IPS-18c (cell line): ENCODE measurements around the gene JAKMIP1.

Source experiments
- H3K4me3 ChIP-seq: 2 replicates; pipeline ENCODE4 v1.7.0; 2013; ENCODE audit warnings: low read depth, mild to moderate bottlenecking, low read length, moderate library complexity; ENCODE audit not compliant: insufficient read depth
- H3K9me3 ChIP-seq: one replicate; pipeline ENCODE4 v1.6.1; 2013; ENCODE audit warnings: mild to moderate bottlenecking, low read length, moderate library complexity; ENCODE audit not compliant: control insufficient read depth, insufficient read depth

The JAKMIP1 gene

GRCh38 chr4:6054162-6054922, 146.0 kb downstream of the JAKMIP1 start:
- Histone ChIP-seq H3K4me3 (no peak overlapping the region), H3K9me3 (peaks cover 18% of the 10 kb centered on the region)

DNA sequence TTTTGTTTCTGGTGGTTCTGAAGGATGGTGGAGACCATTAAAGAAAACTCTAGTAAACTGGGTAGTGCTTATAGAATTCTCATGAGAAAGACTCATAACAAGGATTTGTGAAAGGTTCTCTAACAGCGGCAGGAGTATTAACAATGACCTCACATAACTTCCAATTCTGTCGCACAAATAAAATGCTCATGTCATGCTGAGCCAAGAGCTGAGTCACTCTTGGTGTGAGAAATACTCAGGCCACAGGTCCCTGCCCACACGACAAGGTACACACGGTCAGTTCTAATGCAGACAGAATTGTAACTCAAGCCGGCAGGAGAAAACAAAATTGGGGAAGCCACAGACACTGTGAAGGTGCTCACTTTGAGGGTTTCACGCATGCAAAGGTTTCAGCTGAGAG, 147.7 kb downstream of the JAKMIP1 start:
- peaks cover 7% of the 10 kb centered on the region for H3K9me3 ChIP-seq

DNA sequence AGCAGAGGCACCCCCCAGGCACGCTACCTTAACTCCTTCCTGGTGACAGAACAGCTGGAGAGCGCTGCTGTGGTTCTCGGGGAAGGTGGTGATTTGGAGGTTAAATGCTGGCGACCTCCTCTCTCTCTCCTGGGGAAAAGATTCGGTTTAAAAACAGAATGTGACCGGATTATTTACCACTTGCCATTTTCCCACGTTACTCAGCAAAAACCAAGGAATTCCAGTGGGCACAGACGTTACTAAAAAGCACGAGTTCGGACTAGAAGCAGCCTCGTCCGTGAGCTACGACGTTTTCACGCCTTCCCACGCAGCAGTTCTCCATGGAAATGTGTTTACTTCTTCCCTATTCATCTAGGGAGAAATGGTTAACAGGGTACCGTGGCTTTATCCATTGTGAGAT, 149.8 kb downstream of the JAKMIP1 start:
- Histone ChIP-seq H3K9me3 (no peaks in the 10 kb centered on the region), H3K4me3 (no peak overlapping the region)

More for the DNA sequence above, 147.7 kb downstream of the JAKMIP1 start:
- no peak overlapping the region for H3K4me3 ChIP-seq

DNA sequence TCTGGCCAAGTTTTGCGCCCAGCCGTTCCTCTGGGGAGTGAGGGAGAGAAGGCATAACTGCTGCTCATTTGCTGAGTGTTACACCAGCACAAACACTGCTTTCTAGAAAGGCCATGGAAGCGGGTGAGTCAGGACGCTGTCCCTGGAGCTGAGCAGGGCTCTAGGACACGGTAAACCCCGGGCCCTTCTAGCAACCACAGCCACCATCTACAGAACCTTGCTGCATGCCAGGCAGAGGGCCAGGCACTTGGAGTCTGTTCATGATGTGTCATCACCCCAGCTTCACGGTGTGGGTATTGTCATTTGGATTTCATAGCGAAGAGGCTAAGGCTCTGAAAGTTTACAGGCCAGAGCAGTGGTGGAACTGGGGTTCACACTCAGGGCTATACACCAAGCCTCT, 150.4 kb downstream of the JAKMIP1 start:
- H3K9me3 ChIP-seq, result no peaks in the 10 kb centered on the region
- H3K4me3 ChIP-seq, result no peak overlapping the region

DNA sequence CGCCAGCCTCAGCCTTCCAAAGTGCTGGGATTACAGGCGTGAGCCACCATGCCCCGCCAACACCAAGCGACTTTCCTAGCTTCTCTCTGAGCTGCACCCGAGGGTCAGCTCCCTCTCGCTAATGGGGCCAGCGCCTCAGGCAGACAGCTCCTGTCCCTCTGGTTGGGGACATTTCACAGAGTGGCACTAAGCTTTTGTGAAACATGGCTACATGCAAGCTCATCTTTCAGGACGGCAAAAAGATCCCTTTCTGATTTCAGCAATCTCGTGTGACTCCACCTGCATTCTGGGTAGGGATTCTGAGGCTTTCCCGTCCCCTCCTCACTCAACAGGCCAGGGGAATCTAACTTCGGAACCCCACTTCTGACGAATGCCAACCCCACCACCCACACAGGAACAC, 151.1 kb downstream of the JAKMIP1 start:
- no peaks in the 10 kb centered on the region for H3K9me3 ChIP-seq
- H3K4me3 ChIP-seq, result no peak overlapping the region

DNA sequence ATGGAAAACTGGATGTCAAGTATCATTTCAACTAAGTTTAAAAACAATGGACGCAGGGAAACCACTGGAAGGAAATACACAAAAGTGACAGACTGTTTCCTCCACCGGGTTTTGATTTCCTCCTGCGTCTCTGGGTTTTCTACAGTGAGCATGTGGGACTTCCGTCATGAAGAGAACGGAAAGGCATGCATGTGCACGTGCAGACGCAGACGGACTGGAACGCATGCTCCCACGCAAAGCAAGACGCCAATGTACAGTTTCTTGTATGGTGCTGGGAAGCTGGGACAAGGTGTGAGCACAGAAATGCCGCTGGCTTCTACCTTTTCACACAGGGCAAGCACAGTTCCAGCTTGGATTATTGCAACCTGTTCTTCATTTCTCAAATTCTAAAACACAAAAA, 151.8 kb downstream of the JAKMIP1 start:
- Histone ChIP-seq H3K9me3 (no peaks in the 10 kb centered on the region), H3K4me3 (no peak overlapping the region)

GRCh38 chr4:6047130-6047673, 153.1 kb downstream of the JAKMIP1 start:
- Histone ChIP-seq H3K9me3 (no peaks in the 10 kb centered on the region), H3K4me3 (no peak overlapping the region)

GRCh38 chr4:6046526-6047129, 153.7 kb downstream of the JAKMIP1 start:
- H3K4me3 ChIP-seq, result no peak overlapping the region
- H3K9me3 ChIP-seq, result no peaks in the 10 kb centered on the region

- no peaks in the 10 kb centered on the region for H3K9me3 ChIP-seq
- no peak overlapping the region for H3K4me3 ChIP-seq
Observed at GRCh38 chr4:6044805-6045204, 155.5 kb downstream of the JAKMIP1 start.

- no peaks in the 10 kb centered on the region for H3K9me3 ChIP-seq
- H3K4me3 ChIP-seq, result no peak overlapping the region
Observed at GRCh38 chr4:6044276-6044675, 156.1 kb downstream of the JAKMIP1 start.

DNA sequence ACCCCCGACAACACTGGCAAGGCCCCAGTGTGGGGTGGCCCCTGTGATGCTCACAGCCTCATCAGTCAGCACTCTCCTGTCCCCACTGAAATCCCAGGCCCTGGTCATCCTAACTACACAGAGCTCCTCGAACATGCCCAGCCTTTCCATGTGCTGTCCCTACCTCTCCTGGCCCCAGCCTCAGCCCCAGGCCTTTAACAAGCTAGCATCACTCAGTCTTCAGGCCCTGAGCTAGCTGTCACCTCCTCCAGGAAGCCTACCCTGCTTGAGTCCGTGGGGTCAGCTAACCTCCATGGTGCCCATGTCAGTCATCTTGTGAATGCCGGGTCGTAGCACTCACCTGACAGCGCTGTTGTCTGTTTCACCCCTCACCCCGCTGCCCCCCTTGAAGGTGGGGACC, 156.5 kb downstream of the JAKMIP1 start:
- Histone ChIP-seq H3K9me3 (no peaks in the 10 kb centered on the region), H3K4me3 (no peak overlapping the region)

DNA sequence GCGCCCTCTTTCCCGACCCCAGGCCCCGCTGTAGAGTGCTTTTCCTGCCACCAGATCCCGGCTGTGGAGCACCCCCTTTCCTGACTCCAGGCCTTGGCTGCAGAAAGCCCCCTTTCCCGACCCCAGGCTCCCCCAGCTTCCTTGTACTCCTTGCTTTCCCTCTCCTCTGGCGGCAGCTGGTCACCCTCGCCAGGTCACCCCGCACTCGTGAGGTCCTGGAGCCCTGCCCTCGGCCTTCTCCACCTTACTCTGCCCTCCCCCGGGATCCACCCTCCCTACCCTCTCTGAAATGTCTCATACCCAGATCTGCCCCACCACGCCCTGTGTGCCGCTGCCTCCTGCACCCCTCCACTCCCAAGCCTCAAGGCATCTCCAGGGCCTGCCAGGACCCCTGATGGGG, 157.2 kb downstream of the JAKMIP1 start:
- Histone ChIP-seq H3K9me3 (no peaks in the 10 kb centered on the region), H3K4me3 (no peak overlapping the region)

DNA sequence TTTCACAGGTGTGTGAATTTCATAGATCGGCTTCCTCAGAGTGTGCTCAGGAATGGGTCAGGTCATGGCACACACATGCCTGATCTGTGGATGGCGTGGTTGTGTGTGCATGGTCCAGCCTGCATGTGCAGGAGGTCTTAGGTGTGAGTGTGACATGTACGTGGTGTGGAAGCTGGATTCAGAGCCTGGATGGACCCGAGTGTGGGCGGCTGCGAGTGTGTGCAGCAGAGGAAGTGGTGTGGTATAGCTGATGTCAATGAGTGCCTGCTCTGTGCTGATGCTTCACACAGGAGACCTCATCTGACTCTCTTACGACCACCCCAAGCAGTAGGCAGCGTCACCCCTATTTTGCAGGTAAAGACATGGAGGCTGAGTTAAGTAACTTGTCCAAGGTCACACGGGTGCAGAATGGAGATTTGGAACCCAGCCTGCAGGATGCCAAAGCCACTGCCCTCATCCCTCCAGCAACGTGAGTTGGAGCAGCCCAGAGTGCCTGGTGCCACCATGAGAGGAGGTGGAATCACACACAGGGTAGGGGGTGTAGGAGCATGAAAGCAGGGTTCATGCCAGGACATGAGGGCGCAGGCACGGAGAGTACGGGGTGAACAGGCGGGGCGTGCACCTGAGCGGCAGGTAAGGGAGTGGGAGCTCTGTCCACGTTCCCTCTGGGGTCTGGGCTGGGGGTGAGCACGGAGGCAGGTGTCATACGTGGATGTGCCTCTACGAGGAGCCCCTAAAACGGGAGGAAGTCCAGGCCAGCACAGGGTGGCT, 157.9 kb downstream of the JAKMIP1 start:
- Histone ChIP-seq H3K4me3 (no peak overlapping the region), H3K9me3 (no peaks in the 10 kb centered on the region)

DNA sequence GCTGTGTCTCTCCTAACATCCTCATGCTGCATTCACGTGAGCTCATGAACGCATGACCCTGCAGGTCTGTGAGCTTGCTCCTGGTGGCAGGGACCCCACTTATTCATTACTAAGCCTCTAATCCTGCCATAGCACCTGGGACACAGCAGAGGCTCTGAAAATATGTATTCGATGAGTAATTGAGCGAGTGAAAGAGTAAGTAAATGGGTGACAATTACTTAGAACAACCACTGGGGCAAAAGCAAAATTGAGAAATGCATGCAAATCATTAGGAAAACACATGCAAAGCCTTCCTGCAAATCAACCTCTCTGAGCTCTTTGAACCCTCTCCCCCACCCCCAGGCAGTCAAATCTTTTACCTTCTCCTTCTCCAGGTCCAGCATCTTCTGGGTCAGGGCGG, 158.5 kb downstream of the JAKMIP1 start:
- H3K4me3 ChIP-seq, result no peak overlapping the region
- no peaks in the 10 kb centered on the region for H3K9me3 ChIP-seq

- Histone ChIP-seq H3K9me3 (no peaks in the 10 kb centered on the region), H3K4me3 (no peak overlapping the region)
Observed at GRCh38 chr4:6038711-6039110, 161.6 kb downstream of the JAKMIP1 start.

DNA sequence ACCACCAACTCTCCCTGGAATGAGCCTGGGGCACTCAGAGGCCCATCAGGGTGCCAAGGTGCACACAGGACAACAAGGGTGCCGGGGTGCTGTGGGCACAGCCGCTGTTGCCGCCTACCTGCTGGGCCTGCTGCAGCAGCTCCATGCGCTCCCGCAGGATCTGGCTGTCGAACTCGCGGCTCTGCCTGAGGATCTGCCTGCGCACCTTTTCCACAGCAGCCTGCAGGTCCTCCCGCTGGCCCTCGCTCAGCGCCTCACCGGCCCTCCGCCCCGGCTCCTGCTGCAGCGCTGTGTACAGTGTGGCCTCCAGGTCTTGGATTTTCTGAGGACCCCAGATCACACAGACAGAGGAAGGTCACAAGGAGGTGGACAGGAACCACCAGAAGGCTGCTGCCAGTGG, 164.6 kb downstream of the JAKMIP1 start:
- Histone ChIP-seq H3K4me3 (no peak overlapping the region), H3K9me3 (no peaks in the 10 kb centered on the region)

DNA sequence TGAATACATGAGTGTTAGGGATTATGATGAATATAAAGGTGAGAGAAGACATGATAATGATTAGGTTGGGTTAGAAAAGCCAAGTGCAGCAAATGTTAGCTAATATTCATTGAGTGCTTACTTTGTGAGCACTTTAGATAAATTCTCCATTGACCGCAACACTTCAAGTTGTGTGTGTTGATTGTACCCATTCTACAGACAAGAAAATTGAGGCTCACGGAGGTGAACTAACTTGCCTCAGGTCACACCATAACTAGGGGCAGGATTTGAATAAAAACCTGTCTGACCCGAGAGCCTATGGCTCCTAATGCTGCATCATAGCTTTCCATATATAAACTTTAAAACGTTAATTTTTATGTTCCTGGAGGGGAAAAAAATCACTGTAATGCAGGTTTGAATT, 167.0 kb downstream of the JAKMIP1 start:
- Histone ChIP-seq H3K9me3 (no peaks in the 10 kb centered on the region), H3K4me3 (no peak overlapping the region)
